NOMO-1 treated with dmso at 0.1 percent for 144 hours (cell line): ENCODE measurements around the gene GRIK4.
"Not testable (repeated sequence)": the region's sequence is repeated elsewhere in the genome, so short reads cannot be mapped to it uniquely, and the experiment has no call there.

Experiments used
- DNase-seq: peaks from one replicate; lab custom pipeline; 2025; ENCODE audit not compliant: unreplicated experiment; lab: John Stamatoyannopoulos, UW

The GRIK4 gene

DNA sequence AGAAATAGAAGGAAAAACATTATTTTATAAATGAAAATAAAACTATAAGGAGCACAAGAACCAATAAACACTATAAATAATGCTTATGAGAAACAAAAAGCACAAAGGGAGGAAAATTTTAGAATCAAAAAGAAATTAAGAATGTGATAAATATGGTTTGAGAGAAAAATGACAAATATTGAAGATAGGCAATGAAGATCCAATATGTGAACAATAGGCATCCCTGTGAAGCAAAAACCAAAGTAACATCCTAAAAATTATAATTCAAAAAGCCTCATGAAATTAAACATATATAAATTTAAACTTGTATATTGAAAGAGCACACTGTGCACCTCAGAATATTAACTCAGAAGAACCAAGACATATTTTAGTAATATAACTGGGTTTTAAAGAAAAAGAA lies 216.2 kb downstream of the GRIK4 start:
- DNase-seq: no peak

DNA sequence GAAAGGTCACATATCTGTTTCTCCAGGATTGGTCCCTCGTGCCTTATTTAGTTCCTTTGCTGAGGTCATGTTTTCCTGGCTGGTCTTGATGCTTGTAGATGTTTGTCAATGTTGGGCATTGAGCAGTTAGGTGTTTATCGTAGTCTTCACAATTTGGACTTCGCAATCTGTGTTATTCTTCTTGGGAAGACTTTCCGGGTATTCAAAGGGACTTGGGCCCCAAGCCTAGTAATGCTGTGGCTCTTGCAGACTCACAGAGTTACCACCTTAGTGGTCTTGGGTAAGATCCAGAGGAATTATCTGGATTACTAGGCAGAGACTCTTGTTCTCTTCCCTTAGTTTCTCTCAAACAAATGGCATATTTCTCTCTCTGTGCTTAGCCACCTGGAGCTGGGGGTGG lies 223.5 kb downstream of the GRIK4 start:
- no peak for DNase-seq

GRCh38 chr11:120738516-120739046 lies 227.0 kb downstream of the GRIK4 start:
- DNase-seq: no peak

DNA sequence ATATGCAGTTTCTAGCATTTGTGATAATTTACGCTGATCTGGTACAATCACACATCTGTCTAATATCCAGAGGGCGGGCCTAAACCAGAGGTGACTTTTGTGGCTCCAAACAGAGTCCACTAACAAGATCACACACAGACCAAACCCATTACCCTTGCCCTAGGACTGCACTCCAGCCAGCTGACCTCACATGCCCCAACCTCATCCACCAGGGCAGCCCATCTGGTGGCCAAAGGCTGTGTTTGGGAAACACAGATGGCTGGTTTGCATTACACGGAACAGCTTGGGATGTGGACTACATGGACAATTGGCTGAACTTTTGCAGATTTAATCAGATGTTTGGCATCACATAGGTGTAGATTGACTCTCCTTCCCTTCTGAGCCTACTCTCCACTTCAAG lies 228.2 kb downstream of the GRIK4 start:
- DNase-seq: no peak

DNA sequence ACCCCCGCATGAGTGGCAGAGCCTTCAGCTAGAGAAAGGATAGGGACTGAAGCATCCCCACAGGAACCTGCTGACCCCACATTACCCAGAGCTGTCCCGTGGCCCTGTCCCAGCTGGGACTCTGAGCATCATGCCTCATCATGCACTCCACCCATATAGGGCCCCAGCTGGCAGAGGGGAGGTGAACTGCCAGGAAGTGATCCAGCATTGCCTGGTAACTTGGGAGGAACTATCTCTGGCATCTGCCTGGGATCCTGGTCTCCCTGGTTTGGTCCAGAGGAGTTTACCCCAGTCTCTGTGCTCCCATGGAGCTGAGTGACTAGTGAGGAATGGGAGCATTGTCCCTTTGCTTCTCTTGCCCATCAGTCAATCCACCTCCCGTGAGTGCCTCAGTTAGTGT lies 228.8 kb downstream of the GRIK4 start:
- DNase-seq: no peak

DNA sequence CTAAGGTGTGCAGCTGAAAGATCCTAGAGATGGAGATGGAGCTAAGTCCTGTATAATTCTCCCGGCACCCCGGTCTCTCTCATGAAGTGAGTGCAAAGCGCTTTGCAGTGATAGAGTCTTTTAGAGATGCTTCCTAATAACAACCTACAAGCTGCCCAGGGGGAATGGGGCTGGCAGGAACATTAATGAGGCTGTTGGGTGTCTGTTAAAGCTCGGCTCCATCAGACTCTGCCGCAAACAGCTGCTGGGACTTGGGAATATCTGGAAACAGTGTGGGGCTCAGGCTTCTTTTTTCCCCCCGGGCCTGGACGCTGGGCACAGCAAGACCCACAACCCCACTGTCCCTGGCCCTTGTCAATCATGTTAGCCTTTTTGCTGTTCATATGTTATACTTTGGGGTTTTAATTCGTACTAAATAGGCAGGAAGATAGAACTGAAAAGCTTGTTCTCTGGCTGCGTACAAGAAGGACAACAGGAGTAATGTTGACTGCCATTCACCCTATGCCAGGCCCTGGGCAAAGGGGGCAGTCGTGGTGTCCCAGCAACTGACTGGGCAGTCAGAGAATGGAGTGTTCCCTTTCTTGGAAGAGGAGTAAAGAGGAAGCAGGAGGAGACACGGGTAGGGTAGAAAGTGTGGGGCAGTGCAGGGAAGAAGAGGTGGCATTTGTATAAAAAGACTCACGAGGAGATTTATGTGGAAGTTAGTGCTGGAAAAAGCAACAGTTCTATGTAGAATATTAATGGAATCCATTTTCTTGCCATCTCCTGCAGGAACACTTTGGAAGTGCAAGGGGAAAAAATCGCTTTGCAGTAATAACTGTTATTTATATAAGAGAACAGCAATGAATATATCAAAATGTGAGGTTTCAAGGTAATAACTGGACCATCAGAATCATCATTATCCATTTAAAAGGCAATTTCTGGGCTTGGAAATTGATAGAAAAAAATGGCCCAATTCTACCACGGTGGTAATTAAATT lies 232.8 kb downstream of the GRIK4 start:
- DNase-seq: no peak

DNA sequence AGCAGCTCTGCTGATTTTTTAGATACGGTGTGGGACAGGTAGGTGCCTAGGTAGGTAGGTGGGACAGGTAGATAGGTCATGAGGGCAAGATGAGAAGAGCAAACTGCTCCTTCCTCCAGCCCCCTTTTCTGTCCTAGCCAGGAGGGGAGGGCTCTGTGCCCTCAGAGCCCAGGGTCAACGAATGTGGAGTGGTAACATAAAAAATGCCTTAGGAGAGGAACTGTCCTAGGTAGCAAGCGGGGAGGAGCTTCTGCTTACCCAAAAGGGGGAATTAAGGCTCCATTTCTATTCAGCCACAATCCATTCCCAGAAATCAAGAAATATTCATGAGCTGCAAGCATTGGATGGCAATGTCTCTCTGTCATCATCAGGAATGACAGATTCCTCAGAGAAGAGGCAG lies 234.8 kb downstream of the GRIK4 start:
- DNase-seq: no peak

- no peak for DNase-seq
Measured at GRCh38 chr11:120746836-120747609, 235.5 kb downstream of the GRIK4 start.

GRCh38 chr11:120747850-120748814 lies 236.6 kb downstream of the GRIK4 start:
- DNase-seq: no peak

GRCh38 chr11:120749395-120749794 lies 237.8 kb downstream of the GRIK4 start:
- no peak for DNase-seq

- DNase-seq: peak; percentile 1
Measured at GRCh38 chr11:120750647-120751549, 239.3 kb downstream of the GRIK4 start.

- no peak for DNase-seq
Measured at GRCh38 chr11:120751550-120751949, 240.0 kb downstream of the GRIK4 start.

GRCh38 chr11:120752668-120753067 lies 241.1 kb downstream of the GRIK4 start:
- no peak for DNase-seq

DNA sequence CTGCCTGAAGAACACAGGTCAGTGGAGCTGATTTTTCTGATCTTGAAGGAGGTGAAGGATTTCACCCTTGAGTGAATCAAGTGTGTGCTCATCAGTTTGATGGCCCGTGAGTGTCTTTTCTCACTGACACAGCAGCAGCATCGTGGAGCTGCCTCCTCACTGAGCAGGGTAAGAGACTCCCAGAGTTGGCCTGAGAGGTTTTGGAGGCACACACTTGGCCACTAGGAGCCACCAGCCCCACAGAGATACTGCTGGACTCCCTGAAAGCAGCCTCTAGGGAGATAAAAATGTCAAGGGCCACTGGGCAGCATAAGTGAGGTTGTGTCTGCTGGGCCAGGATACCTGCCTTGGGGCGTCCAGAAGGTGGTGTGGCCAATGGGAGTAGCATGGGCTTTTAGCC lies 245.4 kb downstream of the GRIK4 start:
- no peak for DNase-seq

GRCh38 chr11:120759046-120759445 lies 247.5 kb downstream of the GRIK4 start:
- DNase-seq: no peak

DNA sequence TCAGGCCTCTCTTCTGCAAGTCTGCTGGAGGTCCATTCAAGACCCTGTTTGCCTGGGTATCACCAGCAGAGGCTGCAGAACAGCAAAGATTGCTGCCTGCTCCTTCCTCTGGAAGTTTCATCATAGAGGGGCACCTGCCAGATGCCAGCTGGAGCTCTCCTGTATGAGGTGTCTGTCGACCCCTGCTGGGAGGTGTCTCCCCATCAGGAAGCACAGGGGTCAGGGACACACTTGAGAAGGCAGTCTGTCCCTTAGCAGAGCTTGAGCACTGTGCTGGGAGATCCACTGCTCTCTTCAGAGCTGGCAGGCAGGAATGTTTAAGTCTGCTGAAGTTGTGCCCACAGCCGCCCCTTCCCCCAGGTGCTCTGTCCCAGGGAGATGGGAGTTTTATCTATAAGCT lies 254.2 kb downstream of the GRIK4 start:
- not testable (repeated sequence) for DNase-seq

DNA sequence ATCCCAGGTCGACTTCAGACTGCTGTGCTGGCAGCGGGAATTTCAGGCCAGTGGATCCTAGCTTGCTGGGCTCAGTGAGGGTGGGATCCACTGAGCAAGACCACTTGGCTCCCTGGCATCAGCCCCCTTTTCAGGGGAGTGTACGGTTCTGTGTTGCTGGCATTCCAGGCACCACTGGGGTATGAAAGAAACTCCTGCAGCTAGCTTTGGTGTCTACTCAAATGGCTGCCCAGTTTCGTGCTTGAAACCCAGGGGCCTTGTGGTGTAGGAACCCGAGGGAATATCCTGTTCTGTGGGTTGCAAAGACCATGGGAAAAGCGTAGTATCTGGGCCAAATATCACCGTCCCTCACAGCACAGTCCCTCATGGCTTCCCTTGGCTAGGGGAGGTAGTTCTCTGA lies 254.8 kb downstream of the GRIK4 start:
- no peak for DNase-seq

DNA sequence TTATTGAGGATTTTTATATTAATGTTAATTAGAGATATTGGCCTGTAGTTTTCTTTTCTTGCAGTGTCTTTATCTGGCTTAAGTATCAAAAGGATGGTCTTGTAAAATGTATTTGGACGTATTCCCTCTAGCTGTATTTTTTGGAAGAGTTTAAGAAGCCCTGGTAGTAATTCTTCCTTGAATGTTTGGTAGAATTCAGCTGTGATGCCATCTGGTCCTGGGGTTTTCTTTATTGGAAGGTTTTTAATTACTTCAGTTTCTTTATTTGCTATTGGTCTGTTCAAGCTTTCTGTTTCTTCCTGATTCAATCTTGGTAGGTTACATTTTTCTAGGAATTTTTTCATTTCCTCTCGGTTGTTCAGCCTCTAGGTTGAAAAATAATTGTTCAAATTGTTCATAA lies 257.4 kb downstream of the GRIK4 start:
- no peak for DNase-seq

DNA sequence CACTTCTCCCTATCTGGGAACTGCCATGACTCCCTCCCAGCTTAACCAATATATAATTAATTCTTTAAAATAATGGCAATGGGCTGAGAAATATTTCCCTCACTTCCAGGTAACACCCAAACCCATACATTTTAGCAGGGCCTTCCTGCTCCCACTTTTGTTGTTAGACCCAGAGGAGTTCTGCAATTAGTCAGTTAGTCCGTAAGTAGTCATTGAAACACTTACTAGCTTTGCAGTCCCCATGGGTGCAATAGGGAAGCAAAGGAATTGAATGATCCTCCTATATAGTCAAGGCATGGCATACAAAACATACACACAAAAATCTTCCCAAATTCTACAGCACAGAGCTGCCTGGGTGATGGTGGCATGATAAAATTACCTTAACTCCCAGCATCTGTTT lies 258.4 kb downstream of the GRIK4 start:
- no peak for DNase-seq
